Body of pancreas (tissue), 4 donors: Measurements from ENCODE around the gene ACAP2. TPM values are rescaled to one million over a fixed set of nuclear protein-coding genes. Genes with fewer than 3 reads are reported as not detected.
A peak's percentile ranks its signal among the peaks of the same experiment; 100 is the strongest.

Experiments
- ATAC-seq: fragments of 150-250 bp; one replicate; pipeline ENCODE4 v1.9.1; 2016
- DNase-seq, 4 donors: peaks; one replicate each; pipeline ENCODE4 v3.0.0-alpha.2; 2019
- H3K27ac ChIP-seq, 4 donors: fragments of 200-600 bp; sonication (generic); 1 replicate in 3 of 4; 2 replicates in 1 of 4; pipeline versions ENCODE4 v1.5.1 to v1.6.1; 2016 to 2019; ENCODE audit warnings: mild to moderate bottlenecking in 1 of 4, mixed read lengths in 1 of 4, moderate library complexity in 1 of 4
- H3K27me3 ChIP-seq, 2 donors: fragments of 200-600 bp; sonication (generic); one replicate each; pipeline ENCODE4 v1.6.0; 2016; ENCODE audit warnings: mild to moderate bottlenecking in 1 of 2
- H3K36me3 ChIP-seq, 2 donors: fragments of 200-600 bp; sonication (generic); replicated peaks in 1 of 2; 2 replicates each; pipeline ENCODE4 v1.5.1; 2016; ENCODE audit warnings: low read depth in 2 of 2; ENCODE audit not compliant: insufficient read depth in 1 of 2
- H3K4me1 ChIP-seq: fragments of 200-600 bp; sonication (generic); one replicate; pipeline ENCODE4 v1.6.0; 2016
- H3K4me3 ChIP-seq, 2 donors: fragments of 200-600 bp; sonication (generic); 1 replicate in 1 of 2; 2 replicates in 1 of 2; pipeline ENCODE4 v1.5.1; 2016 to 2019
- H3K9me3 ChIP-seq, 3 donors: fragments of 200-600 bp; sonication (generic); 1 replicate in 2 of 3; 2 replicates in 1 of 3; pipeline ENCODE4 v1.5.1; 2016
- CTCF ChIP-seq, 7 experiments: fragments of 450-650 bp in 4 of 7; fragments of 200-600 bp in 3 of 7; sonication (generic) in 3 of 7; IDR thresholded peaks; one replicate each; pipeline ENCODE4 v1.5.1; 2016 to 2019; ENCODE audit warnings: antibody characterized with exemption in 7 of 7
- POLR2A ChIP-seq, 3 donors: fragments of 450-650 bp; IDR thresholded peaks; one replicate each; pipeline ENCODE4 v1.6.1; 2016; ENCODE audit warnings: antibody characterized with exemption in 3 of 3, mild to moderate bottlenecking in 2 of 3
- WGBS, 2 donors: methylation state at CpG; one replicate each; pipeline ENCODE4 v1.1.5; 2017; 5-methylcytosine and 5-hydroxymethylcytosine counted together
- intact Hi-C: fragments of 100-400 bp; cut with DNase I; formaldehyde crosslinking; loops from one replicate; pipeline ENCODE4 v1.15.1; 2023
- small RNA-seq: library from RNA; depleted of rRNA; stranded (forward); fragments of <200 nt; gene quantifications from one replicate; pipeline ENCODE3, GENCODE V24; 2016
- total RNA-seq, 2 donors: library from RNA; depleted of rRNA; stranded (reverse); fragments of >200 nt; gene quantifications; one replicate each; pipeline ENCODE4 v1.1.0, GENCODE V29; 2016

The ACAP2 gene
- total RNA-seq, 2 donors from 2014 or later: 25.1 to 25.9 TPM

GRCh38 chr3:195227871-195228270 is 214.9 kb downstream of the ACAP2 start:
- Histone ChIP-seq H3K27ac (no peak overlapping the region), H3K27me3 (no peaks in the 10 kb centered on the region), H3K36me3 (no peaks in the 10 kb centered on the region), H3K9me3 (no peaks in the 10 kb centered on the region), H3K4me1 (no peaks in the 10 kb centered on the region), H3K4me3 (no peak overlapping the region)
- DNase-seq: no peak
- intact Hi-C loops: no loop called here
- WGBS, 2 donors: 73 to 80% methylated on average over 6 of the region's 6 CpGs
- TF ChIP-seq CTCF (IDR thresholded peaks at IDR 0.05) (no peak), POLR2A (IDR thresholded peaks at IDR 0.05) (no peak)
- no peak for ATAC-seq

- intact Hi-C loops: no loop called here
- Histone ChIP-seq H3K4me3 (no peak overlapping the region), H3K27me3 (no peaks in the 10 kb centered on the region), H3K36me3 (no peaks in the 10 kb centered on the region), H3K4me1 (no peaks in the 10 kb centered on the region), H3K27ac (no peak overlapping the region), H3K9me3 (no peaks in the 10 kb centered on the region)
- ATAC-seq: no peak
- no peak for DNase-seq
- no peak for TF ChIP-seq POLR2A (IDR thresholded peaks at IDR 0.05)
- peak in 1 of 7 experiments; percentile 11 for TF ChIP-seq CTCF (IDR thresholded peaks at IDR 0.05)
- WGBS, 2 donors: 64 to 68% methylated on average over 9 of the region's 9 CpGs
These were observed 215.8 kb downstream of the ACAP2 start for GRCh38 chr3:195226900-195227447.

- no peaks in the 10 kb centered on the region for H3K4me1 ChIP-seq
- TF ChIP-seq CTCF (IDR thresholded peaks at IDR 0.05) (no peak), POLR2A (IDR thresholded peaks at IDR 0.05) (no peak)
- no peaks in the 10 kb centered on the region for H3K9me3 ChIP-seq
- no peak overlapping the region for H3K4me3 ChIP-seq
- H3K27ac ChIP-seq: no peak overlapping the region
- WGBS, 2 donors: 83 to 88% methylated on average over 7 of the region's 7 CpGs
- no peaks in the 10 kb centered on the region for H3K27me3 ChIP-seq
- H3K36me3 ChIP-seq: no peaks in the 10 kb centered on the region
- intact Hi-C loops: no loop called here
- no peak for ATAC-seq
- DNase-seq: no peak
These were observed 216.4 kb downstream of the ACAP2 start for GRCh38 chr3:195226445-195226844.

DNA sequence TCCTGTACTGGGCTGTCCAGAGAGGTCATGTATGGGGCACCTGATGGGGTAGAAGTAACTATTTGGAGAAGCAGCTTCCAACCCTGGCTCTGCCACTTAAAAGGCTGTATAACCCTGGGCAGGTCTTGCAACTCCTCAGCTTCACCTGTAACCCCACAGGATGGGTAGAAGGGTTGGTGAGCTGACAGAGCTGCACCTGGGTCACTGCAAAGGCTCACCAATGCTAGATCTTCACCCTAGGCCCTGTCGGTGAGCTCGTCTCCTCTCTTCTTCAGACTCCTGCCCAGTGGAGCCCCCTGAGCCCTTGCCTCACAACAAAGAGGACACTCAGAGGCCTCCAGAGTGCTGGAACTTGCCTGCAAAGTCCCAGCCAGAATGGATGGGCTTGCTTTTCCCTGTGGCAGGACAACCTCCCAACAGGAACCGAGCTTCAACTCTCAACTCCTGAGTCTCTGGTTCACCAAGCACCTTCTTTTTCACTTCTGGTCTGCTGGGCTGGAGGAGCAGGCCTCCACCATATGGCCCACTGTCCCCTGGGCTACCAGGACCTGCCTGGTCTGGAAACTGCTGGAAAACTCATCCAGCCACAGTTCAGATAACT is 217.7 kb downstream of the ACAP2 start:
- 91 to 100% methylated on average over 2 to 3 of the region's 3 CpGs for WGBS, 2 donors
- intact Hi-C loops: no loop called here
- no peak overlapping the region for H3K27ac ChIP-seq

More for the DNA sequence above, 217.7 kb downstream of the ACAP2 start:
- Histone ChIP-seq H3K4me1 (no peaks in the 10 kb centered on the region), H3K9me3 (no peaks in the 10 kb centered on the region), H3K27me3 (no peaks in the 10 kb centered on the region), H3K4me3 (no peak overlapping the region), H3K36me3 (no peaks in the 10 kb centered on the region)
- ATAC-seq (no peak), DNase-seq (no peak)
- TF ChIP-seq POLR2A (IDR thresholded peaks at IDR 0.05) (no peak), CTCF (IDR thresholded peaks at IDR 0.05) (no peak)

Small RNA genes within 50 kb of the gene (small RNA-seq; reads per million reads assigned to genes)
- not detected for gene RF00019

Other genes with a start within 250 kb of the ACAP2 start
- gene XXYLT1, start 171.9 kb downstream of the ACAP2 start, total RNA-seq: 1 to 10 TPM; 1.3 to 4.2 TPM
- 10 to 100 TPM; 32.7 to 42.5 TPM for gene PPP1R2, start 100.3 kb upstream of the ACAP2 start, total RNA-seq
- gene APOD, start 140.9 kb upstream of the ACAP2 start, total RNA-seq: 100 to 1,000 TPM; 343 to 463 TPM